ENCODE results near the gene POFUT2.

Gene POFUT2

DNA sequence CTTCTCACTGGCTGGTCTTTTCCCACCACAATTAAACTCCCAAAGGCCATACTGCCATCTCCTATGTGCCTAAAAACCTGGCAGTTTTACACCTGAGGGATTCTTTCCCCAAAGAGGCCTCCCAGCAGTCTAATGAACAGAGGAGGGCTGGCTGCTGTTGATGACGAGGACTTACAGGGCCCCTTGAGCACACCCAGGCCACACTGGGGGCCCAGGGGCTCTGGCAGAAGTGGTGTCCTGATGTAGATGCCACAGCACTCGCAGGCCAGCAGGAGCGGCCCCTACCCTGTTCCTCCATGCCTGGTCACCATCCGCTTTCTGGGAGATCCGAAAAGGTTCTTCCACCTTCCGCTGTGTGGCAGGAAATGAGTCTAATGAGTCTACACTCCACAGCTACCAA is 24.2 kb downstream of the POFUT2 start:
- no peak for DNase-seq (ENCODE audit: low read depth in 2 of 2)

GRCh38 chr21:45262616-45263015 is 25.1 kb downstream of the POFUT2 start:
- DNase-seq (ENCODE audit: low read depth in 2 of 2): no peak

GRCh38 chr21:45262041-45262581 is 25.6 kb downstream of the POFUT2 start:
- DNase-seq (ENCODE audit: low read depth in 2 of 2): no peak

GRCh38 chr21:45261093-45261492 is 26.6 kb downstream of the POFUT2 start:
- DNase-seq (ENCODE audit: low read depth in 2 of 2): no peak

- no peak for DNase-seq (ENCODE audit: low read depth in 2 of 2)
Observed at GRCh38 chr21:45260191-45260825, 27.4 kb downstream of the POFUT2 start.

DNA sequence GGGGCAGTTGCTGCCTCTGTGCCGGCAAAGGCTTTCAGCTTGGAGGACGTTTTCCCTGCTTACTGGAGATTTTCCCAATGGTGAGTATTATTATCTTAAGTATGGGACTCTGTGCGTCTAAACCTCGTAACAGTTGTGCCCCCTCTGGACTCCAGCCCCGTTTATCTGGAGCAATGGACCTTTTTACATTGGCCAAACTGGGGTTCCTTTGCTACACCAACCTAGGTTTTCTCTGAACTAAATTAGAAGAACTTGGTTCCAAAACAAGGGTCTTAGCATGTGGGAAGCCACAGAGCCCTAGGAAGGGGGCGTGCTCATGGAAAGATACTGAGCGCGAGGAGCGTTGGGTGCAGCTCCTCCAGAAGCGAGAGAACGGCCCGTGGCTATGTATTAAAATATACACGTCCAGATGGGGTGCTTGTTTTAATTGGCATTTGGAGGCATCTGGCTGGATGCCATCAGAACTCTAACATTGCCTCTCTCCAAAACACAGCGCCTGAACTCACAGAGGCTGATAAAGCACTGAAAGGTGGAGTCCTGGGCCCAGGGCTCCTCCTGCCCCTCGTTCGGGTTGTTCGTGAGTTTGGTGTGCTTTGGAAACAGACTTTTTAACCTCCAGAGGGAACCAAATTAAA is 28.4 kb downstream of the POFUT2 start:
- DNase-seq (ENCODE audit: low read depth in 2 of 2): no peak

GRCh38 chr21:45258466-45258865 is 29.2 kb downstream of the POFUT2 start:
- DNase-seq (ENCODE audit: low read depth in 2 of 2): no peak

DNA sequence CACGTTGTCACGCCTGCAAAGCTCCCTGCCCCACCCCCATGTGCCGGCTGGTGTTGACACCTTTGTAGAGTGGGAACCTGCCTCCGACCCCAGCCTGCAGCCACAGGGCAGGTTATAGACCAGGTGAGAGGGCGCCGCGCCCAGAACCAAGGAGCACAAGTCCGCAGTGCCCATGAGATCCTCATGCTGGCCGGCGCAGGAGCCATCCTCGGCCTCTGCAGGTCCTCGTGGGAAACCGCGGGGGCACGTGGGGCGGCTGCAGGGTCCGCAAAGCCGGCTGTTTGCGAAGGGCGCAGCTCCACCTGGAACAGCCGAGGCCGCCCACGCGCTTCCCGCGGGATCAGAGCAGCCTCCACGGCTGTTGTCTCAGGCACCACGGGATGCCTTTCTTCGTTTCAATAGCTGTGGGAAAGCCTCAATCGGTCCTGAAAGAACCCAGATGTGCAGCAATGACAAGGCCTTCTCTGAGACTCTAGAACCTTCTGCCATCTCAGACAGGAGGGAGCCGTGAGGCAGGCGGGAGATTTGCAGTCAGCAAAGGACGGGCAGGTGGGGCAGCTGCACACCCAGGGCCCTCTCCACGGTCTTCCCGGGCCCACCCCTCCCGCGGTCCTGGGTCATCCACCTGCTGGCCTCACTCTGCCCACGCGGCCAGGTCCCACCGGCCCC is 29.9 kb downstream of the POFUT2 start:
- no peak for DNase-seq (ENCODE audit: low read depth in 2 of 2)

- DNase-seq (ENCODE audit: low read depth in 2 of 2): no peak
Observed at GRCh38 chr21:45256912-45257672, 30.6 kb downstream of the POFUT2 start.

DNA sequence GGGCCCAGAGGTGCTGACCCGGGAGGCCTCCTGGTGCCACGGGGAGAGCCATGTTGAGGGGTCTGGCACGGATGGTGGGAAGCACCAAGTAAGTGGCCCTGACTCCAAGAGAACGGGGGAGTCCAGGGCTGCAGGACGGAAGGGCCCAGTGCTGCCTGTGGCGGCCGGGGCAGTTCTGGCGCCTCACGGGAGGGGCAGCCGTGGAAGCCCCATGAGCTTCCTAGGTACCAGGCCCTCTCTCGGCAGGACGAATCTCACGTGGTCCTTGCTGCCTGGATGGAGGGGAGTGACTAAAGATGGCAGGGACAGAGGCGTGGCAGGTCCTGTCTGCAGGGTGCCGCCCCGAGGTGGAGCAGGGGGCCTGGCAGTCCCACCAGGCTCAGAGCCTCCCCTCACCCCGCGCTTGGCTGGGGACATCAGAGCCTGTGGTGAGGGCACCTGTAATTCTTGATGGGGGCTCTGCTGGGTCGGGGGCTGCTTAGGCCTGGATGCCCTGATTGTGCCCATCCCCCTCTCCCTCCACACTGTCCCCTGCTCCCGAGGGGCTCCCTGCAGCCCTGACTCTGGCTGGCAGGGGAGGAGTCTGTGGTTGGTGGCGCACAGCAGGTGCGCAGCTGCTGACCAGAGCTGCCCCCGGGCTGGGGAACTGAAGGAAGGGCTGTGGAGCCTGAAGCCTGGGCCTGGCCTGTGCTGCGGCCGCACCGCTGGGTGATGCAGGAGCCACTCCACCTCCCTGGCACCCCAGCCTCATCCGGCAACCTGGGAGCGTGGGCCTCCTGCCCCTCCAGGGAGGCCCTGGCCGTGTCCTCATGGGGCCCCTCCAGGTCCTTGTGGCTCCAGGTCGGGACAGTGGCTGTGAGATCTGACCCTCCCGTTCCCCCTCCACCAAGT is 31.4 kb downstream of the POFUT2 start:
- DNase-seq (ENCODE audit: low read depth in 2 of 2): no peak

- no peak for DNase-seq (ENCODE audit: low read depth in 2 of 2)
Observed at GRCh38 chr21:45255381-45256020, 32.2 kb downstream of the POFUT2 start.

GRCh38 chr21:45254460-45254930 is 33.2 kb downstream of the POFUT2 start:
- no peak for DNase-seq (ENCODE audit: low read depth in 2 of 2)

DNA sequence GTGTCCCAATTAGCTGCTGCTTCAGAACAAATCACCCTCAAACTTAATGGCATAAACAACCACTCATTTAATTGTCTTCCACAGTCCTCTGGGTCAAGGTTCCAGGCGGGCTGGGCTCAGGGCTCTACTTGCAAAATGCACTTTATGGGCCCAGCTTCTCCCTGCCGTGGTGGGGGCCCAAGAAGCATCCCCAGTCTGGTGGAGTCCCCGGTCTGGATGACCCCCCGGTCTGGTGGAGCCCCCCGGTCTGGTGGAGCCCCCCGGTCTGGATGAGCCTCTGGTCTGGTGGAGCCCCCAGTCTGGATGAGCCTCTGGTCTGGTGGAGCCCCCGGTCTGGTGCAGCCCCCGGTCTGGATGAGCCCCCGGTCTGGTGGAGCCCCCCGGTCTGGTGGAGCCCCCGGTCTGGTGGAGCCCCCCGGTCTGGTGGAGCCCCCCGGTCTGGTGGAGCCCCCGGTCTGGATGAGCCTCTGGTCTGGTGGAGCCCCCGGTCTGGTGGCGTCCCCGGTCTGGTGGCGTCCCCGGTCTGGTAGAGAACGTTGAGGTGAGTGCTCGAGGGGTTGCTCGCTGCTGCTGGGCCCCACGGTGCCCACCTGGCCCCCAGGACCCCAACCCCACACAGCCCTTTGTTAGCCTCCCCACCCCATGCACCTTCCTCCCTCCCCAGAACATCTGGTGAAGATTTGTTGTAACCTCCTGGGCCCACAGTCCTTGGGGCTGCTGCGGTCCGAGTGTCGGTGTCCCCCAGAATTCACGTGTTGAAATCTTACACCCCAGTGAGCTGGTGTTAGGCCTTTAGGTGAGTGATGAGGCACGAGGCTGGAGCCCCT is 33.8 kb downstream of the POFUT2 start:
- DNase-seq (ENCODE audit: low read depth in 2 of 2): no peak

GRCh38 chr21:45253180-45253579 is 34.5 kb downstream of the POFUT2 start:
- DNase-seq (ENCODE audit: low read depth in 2 of 2): no peak

DNA sequence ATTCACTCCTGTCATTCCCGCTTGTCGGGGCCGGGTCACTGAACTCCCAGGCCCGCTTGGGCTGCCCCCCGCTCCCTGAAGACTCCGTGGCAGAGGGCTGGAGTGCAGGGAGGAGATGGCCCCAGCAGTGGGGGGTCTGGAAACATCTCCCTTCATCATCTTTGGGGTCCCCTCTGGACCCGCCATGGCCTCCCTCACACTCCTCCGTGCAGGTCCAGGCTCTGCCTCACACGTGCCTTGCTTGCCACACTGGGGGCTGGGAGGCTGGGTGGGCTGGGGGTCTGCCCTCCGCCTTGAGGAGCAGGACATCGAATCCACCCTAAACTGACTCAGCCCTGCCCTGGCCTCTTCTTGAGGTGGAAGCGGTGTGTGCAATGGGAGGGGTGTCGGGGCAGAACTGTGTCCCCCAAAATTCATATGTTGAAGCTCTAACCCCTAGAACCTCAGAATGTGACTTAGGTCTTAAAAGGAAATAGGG is 35.2 kb downstream of the POFUT2 start:
- no peak for DNase-seq (ENCODE audit: low read depth in 2 of 2)

DNA sequence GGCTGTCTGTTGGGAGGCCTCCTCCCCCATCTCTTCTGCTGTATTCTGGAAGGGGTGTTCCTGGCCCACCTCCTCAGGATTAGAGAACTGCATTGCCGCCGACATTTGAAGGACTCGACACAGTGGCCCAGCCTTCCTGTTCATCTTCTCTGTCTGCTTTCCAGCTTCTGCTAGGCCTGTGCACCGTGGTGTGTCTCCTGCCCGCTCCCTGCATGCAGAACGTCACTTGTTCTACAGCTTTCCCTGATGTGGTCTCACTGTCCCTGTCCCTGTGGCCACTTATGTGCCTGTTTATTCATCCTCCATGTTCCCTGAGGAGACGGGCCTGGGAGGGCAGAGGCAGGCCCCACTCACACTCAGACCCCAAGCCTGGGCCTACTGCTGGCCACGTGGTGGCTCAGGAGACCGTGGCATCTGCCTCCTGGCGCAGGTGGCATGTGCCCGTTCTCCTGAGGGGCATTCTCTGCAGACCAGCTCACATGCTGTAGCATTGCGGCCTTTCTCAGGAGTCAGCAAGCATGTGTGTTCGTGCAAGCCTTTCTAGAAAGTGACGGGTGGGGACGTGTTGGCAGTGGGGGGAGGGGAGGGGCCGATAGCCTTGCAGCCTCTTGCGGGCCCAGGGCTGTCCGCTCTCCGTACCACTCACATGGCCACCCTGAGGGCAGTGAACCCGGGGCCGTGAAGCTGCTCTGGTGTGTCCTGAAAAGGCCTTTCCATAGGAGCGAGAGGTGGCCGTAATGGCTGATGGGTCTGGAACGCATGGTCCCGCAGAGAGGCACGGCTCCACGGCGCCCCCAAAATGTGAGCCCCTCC is 35.9 kb downstream of the POFUT2 start:
- no peak for DNase-seq (ENCODE audit: low read depth in 2 of 2)

- no peak for DNase-seq (ENCODE audit: low read depth in 2 of 2)
Observed at GRCh38 chr21:45250914-45251634, 36.6 kb downstream of the POFUT2 start.

- DNase-seq (ENCODE audit: low read depth in 2 of 2): no peak
Observed at GRCh38 chr21:45250272-45250671, 37.4 kb downstream of the POFUT2 start.
